Stimulated activated CD4-positive, alpha-beta T cell treated with anti-CD3 and anti-CD28 coated beads, Interleukin-4, amount 100 ng/mL, for 1 hour (primary cell): ENCODE data around the gene TALDO1.

Source experiments
- DNase-seq: peaks from one replicate; pipeline ENCODE4 v3.0.0-alpha.2; 2020

The TALDO1 gene

DNA sequence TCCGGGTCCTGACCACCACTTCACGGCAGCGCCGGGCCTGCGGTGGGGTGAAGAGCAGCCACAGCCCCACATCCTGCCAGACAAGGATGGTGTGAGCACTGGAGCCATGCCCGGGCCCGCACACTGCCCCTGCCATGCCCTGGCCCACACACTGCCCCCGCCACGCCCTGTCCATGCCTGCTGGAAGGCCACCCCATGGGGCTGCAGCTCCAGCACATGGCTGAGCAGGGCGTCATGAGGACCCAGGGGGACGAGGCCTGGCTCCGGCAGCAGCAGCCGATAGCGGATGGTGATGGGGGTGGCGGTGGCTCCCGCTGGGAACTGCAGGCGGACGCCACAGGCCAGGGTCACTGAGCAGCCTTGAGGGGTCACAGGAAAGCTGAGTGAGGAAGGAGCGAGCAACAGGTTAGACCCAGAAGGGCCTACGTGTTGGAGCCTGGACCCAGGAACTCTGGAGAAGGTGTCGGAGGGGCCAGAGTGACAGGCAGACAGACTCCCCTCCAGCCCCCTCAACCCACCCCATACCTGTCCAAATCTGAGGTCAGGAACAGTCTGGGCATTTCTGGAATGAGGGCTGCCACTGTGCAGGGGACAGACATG is 54.9 kb downstream of the TALDO1 start:
- DNase-seq = no peak

DNA sequence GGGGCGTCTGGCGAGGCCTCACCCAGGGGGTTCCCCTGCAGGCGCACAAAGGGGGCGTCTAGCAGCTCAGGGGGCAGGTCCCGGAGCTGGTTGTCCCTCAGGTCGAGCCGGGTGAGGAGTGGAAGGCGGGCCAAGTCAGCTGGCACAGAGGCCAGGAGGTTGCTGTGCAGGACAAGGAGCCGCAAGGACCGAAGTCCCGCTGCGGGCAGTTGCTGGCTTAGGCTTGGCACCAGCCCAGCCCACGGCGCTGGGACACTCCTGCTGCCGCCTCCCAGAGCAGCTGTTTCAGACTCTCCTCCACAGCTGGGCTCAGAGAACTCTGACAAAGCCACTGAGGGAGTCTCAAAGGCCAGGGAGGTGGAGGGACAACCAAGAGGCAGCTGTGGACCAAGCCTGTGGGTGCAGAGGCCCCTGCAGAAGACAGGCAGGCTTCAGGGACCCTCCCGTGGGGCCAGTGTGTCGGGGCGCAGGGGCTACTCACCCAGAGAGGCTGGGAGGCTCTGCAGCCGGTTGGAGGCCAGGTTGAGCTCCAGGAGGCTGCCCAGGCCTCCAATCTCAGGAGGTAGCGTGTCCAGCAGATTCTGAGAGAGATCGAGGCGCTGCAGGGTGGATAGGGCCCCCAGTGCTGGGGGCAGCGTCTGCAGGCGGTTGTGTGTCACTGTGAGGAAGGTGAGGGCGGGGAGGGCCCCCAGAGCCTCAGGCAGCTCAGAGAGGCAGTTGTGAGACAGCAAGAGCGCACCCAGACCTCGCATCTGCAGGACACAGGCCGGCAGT is 55.6 kb downstream of the TALDO1 start:
- no peak for DNase-seq

GRCh38 chr11:803467-803742 is 56.1 kb downstream of the TALDO1 start:
- no peak for DNase-seq

DNA sequence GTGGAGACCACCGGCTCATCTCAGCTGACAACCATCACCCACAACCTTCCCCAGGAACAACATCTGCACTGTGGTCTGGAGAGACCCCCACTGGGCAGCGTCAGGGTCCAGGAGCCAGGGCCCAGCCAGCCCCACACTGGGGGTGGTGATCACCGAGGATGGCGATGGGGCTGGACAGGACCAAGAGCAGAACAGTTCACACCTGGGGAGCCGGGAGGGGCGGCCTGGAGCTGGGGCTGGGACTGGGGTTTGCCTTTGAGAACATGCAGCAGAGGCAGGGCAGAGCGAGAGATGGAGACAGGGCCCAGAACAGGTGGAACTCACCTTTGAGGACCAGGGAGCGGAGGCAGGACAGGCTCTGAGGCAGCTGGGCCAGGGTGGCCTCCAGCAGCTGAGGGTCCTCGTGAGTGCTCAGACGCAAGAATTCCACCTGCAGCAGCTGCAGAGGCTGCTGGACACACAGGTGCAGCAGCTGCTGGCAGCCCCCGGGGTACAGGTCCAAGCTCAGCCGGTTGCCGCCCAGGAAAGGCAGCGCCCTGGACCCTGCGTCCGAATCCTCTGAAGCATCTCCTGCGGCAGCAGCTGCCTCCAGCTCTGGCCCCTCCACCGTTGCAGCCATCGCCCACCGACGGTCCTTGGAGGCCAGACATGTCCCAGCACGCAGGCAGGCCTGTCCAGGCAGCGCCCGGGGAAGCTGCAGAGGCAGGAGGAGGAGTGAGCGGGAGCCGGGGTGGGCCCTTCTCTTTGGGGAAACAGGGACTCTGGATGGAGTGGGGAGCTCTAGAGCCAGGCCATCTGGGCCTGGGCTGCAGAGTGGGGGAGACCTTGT is 56.7 kb downstream of the TALDO1 start:
- no peak for DNase-seq

DNA sequence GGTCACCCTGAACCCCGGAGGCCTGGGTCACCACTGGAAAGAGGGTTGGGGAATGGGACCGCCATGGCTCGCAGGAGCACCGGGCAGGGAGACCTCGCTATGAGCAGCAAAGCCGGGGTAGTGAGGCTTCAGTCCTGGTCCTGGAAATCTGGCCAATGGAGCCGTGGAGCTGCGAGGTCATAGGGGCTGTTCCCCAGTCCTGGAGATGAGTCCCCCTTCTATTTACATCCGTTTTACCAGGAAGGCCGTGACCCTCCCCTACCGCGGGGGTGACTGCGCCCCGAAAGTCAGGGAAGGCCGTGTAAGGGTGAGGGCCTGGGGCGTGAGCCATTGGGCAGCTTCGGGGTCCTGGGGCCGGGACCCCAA is 57.3 kb downstream of the TALDO1 start:
- DNase-seq = no peak

DNA sequence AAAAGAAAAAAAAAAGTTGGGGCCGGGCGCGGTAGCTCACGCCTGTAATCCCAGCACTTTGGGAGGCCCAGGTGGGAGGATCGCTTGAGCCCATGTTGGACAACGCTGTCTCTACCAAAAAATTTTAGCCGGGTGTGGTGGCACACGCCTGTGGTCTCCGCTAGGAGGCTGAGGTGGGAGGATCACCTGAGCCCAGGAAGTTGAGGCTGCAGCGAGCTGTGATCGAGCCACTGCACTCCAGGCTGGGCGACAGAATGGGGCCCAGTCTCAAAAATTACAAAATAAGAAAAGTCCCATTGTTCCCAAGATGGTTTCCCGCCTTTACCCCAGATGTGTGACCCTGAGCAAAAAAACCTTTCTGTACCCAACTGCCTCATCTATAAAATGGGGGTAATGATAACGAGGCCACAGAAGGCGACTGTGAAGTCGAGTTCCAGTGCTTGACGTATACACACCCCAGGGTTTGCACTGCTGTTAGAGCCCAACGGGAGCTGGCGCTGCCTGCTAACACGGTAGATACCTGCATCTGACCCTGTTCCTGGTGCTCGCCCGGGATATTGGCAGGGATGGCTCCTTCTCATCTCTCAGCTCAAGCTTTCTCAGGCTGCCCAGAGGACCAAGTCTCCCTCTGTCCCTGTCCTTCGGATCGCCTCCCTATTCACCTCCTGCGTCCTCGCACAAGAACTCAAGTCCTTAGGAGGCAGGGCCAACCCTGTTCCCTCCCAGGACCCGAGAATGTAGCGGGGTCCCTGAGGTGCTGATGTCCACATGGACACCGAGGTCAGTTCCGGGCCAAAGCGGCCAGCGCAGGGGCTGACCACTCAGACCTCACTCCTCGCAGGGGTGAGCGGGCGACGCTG is 61.4 kb downstream of the TALDO1 start:
- no peak for DNase-seq

DNA sequence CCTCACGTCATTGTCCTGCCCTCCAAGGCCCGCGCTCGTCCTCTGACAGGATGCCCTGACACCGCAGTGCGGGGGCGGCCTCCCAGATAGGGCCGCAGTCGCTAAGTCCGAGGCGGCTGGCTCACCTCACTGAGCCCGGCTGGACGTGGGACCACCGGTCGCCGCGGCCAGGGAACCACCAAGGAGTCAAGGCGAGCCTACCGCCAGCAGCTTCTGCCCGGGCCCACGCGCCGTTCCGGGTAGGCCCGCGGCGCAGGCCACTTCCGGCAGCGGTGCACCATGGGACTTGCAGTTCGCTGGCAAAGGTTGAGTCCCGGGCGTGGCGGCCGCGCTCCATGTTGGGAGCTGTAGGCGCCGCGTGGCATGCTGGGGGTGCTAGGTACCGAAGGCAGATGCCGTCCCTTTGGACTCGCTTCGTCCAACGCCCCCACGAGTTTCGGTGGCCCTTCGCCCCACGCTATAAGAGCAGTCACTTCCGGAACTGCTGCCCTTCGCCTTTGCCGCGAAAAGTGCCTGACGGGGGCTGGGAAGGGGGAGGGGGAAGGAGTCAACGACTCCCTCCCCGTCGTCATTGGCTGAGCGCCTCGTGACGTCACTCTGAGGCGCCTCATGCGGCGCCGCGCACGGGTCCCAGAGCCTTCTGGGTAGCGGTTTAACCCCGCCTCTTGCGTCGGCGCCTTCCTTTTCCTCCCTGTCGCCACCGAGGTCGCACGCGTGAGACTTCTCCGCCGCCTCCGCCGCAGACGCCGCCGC is 62.2 kb downstream of the TALDO1 start, which contains the start of gene RPLP2:
RPLP2 (plus strand) TSS at position 681 of the 753 bp plus-strand sequence. CDS start 268 bp downstream, outside the sequence.
- DNase-seq = peak; percentile 98

- no peak for DNase-seq
These were observed 62.8 kb downstream of the TALDO1 start for GRCh38 chr11:810040-810567.

- DNase-seq = no peak
These were observed 64.4 kb downstream of the TALDO1 start for GRCh38 chr11:811446-812245.

DNA sequence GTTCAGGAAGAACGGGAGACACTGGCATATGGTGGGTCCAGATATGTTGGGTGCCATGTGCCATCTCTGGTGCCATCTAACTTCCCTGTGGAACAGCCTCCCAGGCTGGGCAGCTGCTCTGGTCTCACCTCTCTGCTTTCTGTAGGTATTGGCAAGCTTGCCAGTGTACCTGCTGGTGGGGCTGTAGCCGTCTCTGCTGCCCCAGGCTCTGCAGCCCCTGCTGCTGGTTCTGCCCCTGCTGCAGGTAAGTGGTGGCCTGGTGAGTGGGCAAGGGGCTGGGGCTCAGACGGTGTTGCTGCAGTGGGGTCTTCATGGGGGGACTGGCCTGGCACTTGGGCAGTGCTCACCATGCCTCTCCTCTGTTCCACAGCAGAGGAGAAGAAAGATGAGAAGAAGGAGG is 65.1 kb downstream of the TALDO1 start:
- DNase-seq = no peak

DNA sequence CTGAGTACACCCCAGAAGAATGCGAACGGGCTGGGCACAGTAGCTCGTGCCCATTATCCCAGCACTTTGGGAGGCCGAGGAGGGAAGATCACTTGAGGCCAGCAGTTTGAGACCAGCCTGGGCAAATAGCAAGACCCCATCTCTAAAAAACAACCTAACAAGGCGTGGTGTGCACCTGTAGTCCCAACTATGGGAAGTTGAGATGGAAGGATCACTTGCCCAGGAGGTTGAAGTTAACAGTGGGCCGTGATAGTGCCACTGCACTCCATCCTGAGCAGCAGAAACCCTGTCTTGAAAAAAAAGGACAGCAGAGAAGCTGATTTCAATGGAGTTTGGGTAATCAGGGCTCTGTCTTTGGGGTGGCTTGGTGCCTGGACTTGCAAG is 65.8 kb downstream of the TALDO1 start:
- no peak for DNase-seq

DNA sequence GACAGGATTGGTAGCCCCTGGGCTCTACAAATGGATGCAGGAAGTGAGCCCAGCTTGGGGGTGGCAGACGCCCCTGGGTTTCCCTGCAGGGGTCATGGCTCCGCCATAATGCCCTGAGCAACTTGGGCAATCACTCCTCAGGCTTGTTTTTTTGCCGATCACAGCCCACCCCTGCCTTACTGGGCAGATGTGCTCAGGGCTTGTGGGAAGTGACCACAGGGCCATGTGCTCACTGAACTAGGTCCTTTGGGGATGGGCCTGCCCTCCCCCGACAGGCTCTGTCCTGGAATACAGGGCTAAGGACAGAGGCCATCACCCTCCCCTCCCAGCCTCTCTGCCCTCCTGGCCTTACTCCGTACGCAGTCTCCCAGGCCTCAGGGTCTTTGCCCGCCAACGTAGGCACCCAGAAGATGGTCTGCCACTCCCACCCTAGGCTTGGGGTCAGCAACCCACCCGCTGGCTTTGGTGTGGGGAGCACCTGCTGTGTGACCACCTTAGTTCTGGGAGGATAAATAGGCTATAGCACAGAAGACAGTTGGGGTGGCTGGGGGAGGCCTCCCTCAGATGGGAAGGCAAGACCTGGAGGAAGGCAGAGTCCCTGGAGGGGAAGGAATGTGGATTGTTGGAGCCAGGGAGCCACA is 66.3 kb downstream of the TALDO1 start:
- no peak for DNase-seq
